Activated CD8-positive, alpha-beta T cell treated with anti-CD3 and anti-CD28 coated beads for 36 hours (primary cell): ENCODE results near the gene NOP10. TPM values are rescaled to one million over a fixed set of nuclear protein-coding genes. Genes with fewer than 3 reads are reported as not detected.
A peak's percentile ranks its signal among the peaks of the same experiment; 100 is the strongest.

Source experiments
- ATAC-seq: fragments of 200-7000 bp; cut with Tn5 transposase; one replicate; pipeline ENCODE4 v1.10.0; 2021; ENCODE audit warnings: mild to moderate bottlenecking, moderate library complexity
- CTCF ChIA-PET: fragments of 350-600 bp; sonication (Branson Sonifier 250); formaldehyde crosslinking; loops from one replicate; lab custom pipeline; 2021; ENCODE audit warnings: antibody characterized with exemption; lab: Charles Lee
- POLR2A ChIA-PET: fragments of 350-600 bp; sonication (Branson Sonifier 250); formaldehyde crosslinking; loops from one replicate; lab custom pipeline; 2021; ENCODE audit warnings: antibody characterized with exemption; lab: Charles Lee
- DNase-seq: peaks from one replicate; pipeline ENCODE4 v3.0.0-alpha.2; 2020
- H3K27ac Mint-ChIP-seq: one replicate; pipeline ENCODE4 v1.8.0; 2021; ENCODE audit warnings: mild to moderate bottlenecking, mixed read lengths
- H3K27me3 Mint-ChIP-seq: one replicate; pipeline ENCODE4 v1.8.0; 2021; ENCODE audit warnings: mixed read lengths
- H3K36me3 Mint-ChIP-seq: one replicate; pipeline ENCODE4 v1.8.0; 2021; ENCODE audit warnings: low read depth, mixed read lengths
- H3K4me1 Mint-ChIP-seq: one replicate; pipeline ENCODE4 v1.8.0; 2021; ENCODE audit warnings: low read depth, mixed read lengths
- H3K4me3 Mint-ChIP-seq: one replicate; pipeline ENCODE4 v1.8.0; 2021; ENCODE audit warnings: mild to moderate bottlenecking, moderate library complexity, mixed read lengths
- H3K9me3 Mint-ChIP-seq: one replicate; pipeline ENCODE4 v1.8.0; 2021; ENCODE audit warnings: mixed read lengths
- CTCF ChIP-seq: fragments of 200-600 bp; IDR thresholded peaks from one replicate; pipeline ENCODE4 v1.8.0; 2022; ENCODE audit warnings: antibody characterized with exemption, mild to moderate bottlenecking
- intact Hi-C: fragments of 100-400 bp; cut with micrococcal nuclease; formaldehyde crosslinking; loops from one replicate; pipeline ENCODE4 v1.10.0; 2022
- total RNA-seq, 2 experiments: library from RNA; stranded (reverse); gene quantifications; one replicate each; pipeline ENCODE4 v1.2.3, GENCODE V29; 2021

Gene NOP10
- total RNA-seq, 2 experiments from 2014 or later = 225 to 226 TPM

- Mint-ChIP-seq H3K4me3 (no peak overlapping the region), H3K9me3 (no peaks in the 10 kb centered on the region), H3K27me3 (no peaks in the 10 kb centered on the region), H3K27ac (no peak overlapping the region), H3K4me1 (peaks cover 6% of the 10 kb centered on the region), H3K36me3 (no peaks in the 10 kb centered on the region)
- no peak for DNase-seq
- ChIA-PET CTCF (interaction anchor here (1.4 kb wide), 1 partner anchor 134 kb away, joined by 4 read pairs; no protein-coding TSS in a partner anchor), POLR2A (no interaction called here)
- no peak for ATAC-seq
- intact Hi-C loops = no loop called here
- no peak for TF ChIP-seq CTCF
Observed at GRCh38 chr15:34374816-34375215, 31.9 kb upstream of the NOP10 start.

- no peak overlapping the region for H3K4me3 Mint-ChIP-seq
- CTCF ChIA-PET = interaction anchor here (1.4 kb wide), 1 partner anchor 133 kb away, joined by 4 read pairs; no protein-coding TSS in a partner anchor
- POLR2A ChIA-PET = no interaction called here
- H3K9me3 Mint-ChIP-seq = no peaks in the 10 kb centered on the region
- no peak for TF ChIP-seq CTCF
- ATAC-seq (no peak), DNase-seq (no peak)
- H3K27me3 Mint-ChIP-seq = no peaks in the 10 kb centered on the region
- peaks cover 10% of the 10 kb centered on the region for H3K4me1 Mint-ChIP-seq
- H3K36me3 Mint-ChIP-seq = no peaks in the 10 kb centered on the region
- intact Hi-C loops = no loop called here
- H3K27ac Mint-ChIP-seq = no peak overlapping the region
Observed at GRCh38 chr15:34373951-34374350, 31.0 kb upstream of the NOP10 start.

GRCh38 chr15:34370643-34371042, 27.7 kb upstream of the NOP10 start:
- ChIA-PET CTCF (no interaction called here), POLR2A (no interaction called here)
- Mint-ChIP-seq H3K4me1 (peaks cover 22% of the 10 kb centered on the region), H3K27ac (no peak overlapping the region), H3K27me3 (no peaks in the 10 kb centered on the region), H3K36me3 (no peaks in the 10 kb centered on the region), H3K4me3 (no peak overlapping the region), H3K9me3 (no peaks in the 10 kb centered on the region)
- DNase-seq (no peak), ATAC-seq (no peak)
- intact Hi-C loops = no loop called here
- no peak for TF ChIP-seq CTCF

DNA sequence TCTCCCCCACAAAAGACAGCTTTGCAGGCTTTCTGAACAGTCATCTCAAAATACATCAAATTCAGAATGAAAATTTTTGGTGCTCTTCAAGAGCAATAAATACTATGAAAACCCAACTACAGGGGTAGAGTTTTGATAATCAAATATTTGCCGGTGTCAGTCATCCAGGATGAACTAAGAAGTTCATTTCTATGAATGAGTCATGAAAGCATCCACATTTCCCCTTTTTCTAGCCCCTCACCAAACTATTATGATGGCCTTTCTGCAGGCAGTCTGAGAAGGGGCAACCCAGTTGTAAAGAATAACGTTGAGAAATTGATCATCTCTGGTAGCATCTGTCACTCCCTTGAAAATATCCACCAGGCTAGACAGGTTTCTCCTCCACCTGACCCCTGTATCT, 27.2 kb upstream of the NOP10 start:
- ChIA-PET CTCF (no interaction called here), POLR2A (no interaction called here)
- Mint-ChIP-seq H3K9me3 (no peaks in the 10 kb centered on the region), H3K4me3 (no peak overlapping the region), H3K27ac (peak overlapping the region; percentile 57), H3K4me1 (peaks cover 27% of the 10 kb centered on the region), H3K36me3 (no peaks in the 10 kb centered on the region), H3K27me3 (no peaks in the 10 kb centered on the region)
- ATAC-seq (no peak), DNase-seq (no peak)
- intact Hi-C loops = no loop called here
- no peak for TF ChIP-seq CTCF

- peak within 1 kb of the TSS; percentile 99 for H3K4me3 Mint-ChIP-seq
- peak; percentile 88 for ATAC-seq
- H3K27ac Mint-ChIP-seq = peak within 1 kb of the TSS; percentile 97
- H3K36me3 Mint-ChIP-seq = peaks cover 10% of the 10 kb centered on the region
- H3K4me1 Mint-ChIP-seq = peaks cover 33% of the 10 kb centered on the region
- ChIA-PET CTCF (interaction anchor here (0.6 to 4.7 kb wide), 38 partner anchors 9 to 328 kb away, joined by 3 to 79 read pairs (median 4); partner anchors contain the start of genes AVEN, EMC4, EMC7 and GOLGA8A), POLR2A (interaction anchor here (0.6 to 2.3 kb wide), 13 partner anchors 9 to 306 kb away, joined by 3 to 12 read pairs (median 3); partner anchors contain the start of genes EMC4, GOLGA8B, NOP10 and NUTM1)
- DNase-seq = peak; percentile 93
- peak; percentile 93 for TF ChIP-seq CTCF
- H3K27me3 Mint-ChIP-seq = no peaks in the 10 kb centered on the region
- no peaks in the 10 kb centered on the region for H3K9me3 Mint-ChIP-seq
- intact Hi-C loops = loop anchor here (1.0 kb wide), 1 partner anchor 24 kb away; the partner anchor contains the start of genes NOP10 and NUTM1
Observed at GRCh38 chr15:34367101-34368081, 24.5 kb upstream of the NOP10 start, which contains the start of gene LPCAT4. LPCAT4 (minus strand) TSS chr15:34367196; CDS start chr15:34367100, 96 bp downstream.
